ENCODE results near the gene PNPLA8.

GRCh38 chr7:108572480-108572879 is 46.5 kb upstream of the PNPLA8 start:
- TF ChIP-seq CTCF (IDR thresholded peaks at IDR 0.05; ENCODE audit: insufficient read depth, low read length, poor library complexity, severe bottlenecking) (no peak), EZH2phosphoT487 (conservative IDR thresholded peaks at IDR 0.05; ENCODE audit: low read length) (no peak)

All from SU-DHL-6 (cell line).